ENCODE data around the gene EN1.

GRCh38 chr2:118815731-118816130 lies 31.7 kb downstream of the EN1 start:
- TF ChIP-seq ZNF114 (CRISPR knock-in tag; IDR thresholded peaks at IDR 0.05): no peak
- TF ChIP-seq, protein P1, sequence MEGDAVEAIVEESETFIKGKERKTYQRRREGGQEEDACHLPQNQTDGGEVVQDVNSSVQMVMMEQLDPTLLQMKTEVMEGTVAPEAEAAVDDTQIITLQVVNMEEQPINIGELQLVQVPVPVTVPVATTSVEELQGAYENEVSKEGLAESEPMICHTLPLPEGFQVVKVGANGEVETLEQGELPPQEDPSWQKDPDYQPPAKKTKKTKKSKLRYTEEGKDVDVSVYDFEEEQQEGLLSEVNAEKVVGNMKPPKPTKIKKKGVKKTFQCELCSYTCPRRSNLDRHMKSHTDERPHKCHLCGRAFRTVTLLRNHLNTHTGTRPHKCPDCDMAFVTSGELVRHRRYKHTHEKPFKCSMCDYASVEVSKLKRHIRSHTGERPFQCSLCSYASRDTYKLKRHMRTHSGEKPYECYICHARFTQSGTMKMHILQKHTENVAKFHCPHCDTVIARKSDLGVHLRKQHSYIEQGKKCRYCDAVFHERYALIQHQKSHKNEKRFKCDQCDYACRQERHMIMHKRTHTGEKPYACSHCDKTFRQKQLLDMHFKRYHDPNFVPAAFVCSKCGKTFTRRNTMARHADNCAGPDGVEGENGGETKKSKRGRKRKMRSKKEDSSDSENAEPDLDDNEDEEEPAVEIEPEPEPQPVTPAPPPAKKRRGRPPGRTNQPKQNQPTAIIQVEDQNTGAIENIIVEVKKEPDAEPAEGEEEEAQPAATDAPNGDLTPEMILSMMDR (conservative IDR thresholded peaks at IDR 0.05; ENCODE audit: low read depth in 2 of 2): no peak
- TF ChIP-seq POLR2AphosphoS5 (IDR thresholded peaks at IDR 0.05; ENCODE audit: low read depth): no peak
- no peak for TF ChIP-seq REST (IDR thresholded peaks at IDR 0.05; ENCODE audit: unreplicated experiment)
- TF ChIP-seq ZNF331 (CRISPR knock-in tag; IDR thresholded peaks at IDR 0.05; ENCODE audit: low read depth): no peak
- TF ChIP-seq JUNB (IDR thresholded peaks at IDR 0.05; ENCODE audit: unreplicated experiment): no peak
- TF ChIP-seq EZH2phosphoT487 (IDR thresholded peaks at IDR 0.05; ENCODE audit: unreplicated experiment): no peak
- TF ChIP-seq EZH2 (IDR thresholded peaks at IDR 0.05; ENCODE audit: low read depth, unreplicated experiment): no peak
- TF ChIP-seq CREB1 (CRISPR knock-in tag; IDR thresholded peaks at IDR 0.05; ENCODE audit: low read depth): no peak

Measured in GM23338 (cell line).